Osteocyte (in vitro differentiated cells): Measurements from ENCODE around the gene FCRL6. TPM values are rescaled to one million over a fixed set of nuclear protein-coding genes. Genes with fewer than 3 reads are reported as not detected.

Source experiments
- DNase-seq: peaks from one replicate; pipeline ENCODE4 v3.0.0; 2021; ENCODE audit warnings: mixed read lengths; ENCODE audit not compliant: unreplicated experiment; ENCODE audit errors: extremely low spot score
- H3K27ac Mint-ChIP-seq: one replicate; pipeline ENCODE4 v1.8.0; 2021; ENCODE audit warnings: mild to moderate bottlenecking, mixed read lengths; ENCODE audit not compliant: unreplicated experiment
- H3K27me3 Mint-ChIP-seq: one replicate; pipeline ENCODE4 v1.8.0; 2021; ENCODE audit warnings: mixed read lengths; ENCODE audit not compliant: unreplicated experiment
- H3K36me3 Mint-ChIP-seq: one replicate; pipeline ENCODE4 v1.8.0; 2021; ENCODE audit warnings: mixed read lengths; ENCODE audit not compliant: unreplicated experiment
- H3K4me1 Mint-ChIP-seq: one replicate; pipeline ENCODE4 v1.8.0; 2021; ENCODE audit warnings: mixed read lengths; ENCODE audit not compliant: unreplicated experiment
- H3K4me3 Mint-ChIP-seq: one replicate; pipeline ENCODE4 v1.8.0; 2021; ENCODE audit warnings: mild to moderate bottlenecking, moderate library complexity, mixed read lengths; ENCODE audit not compliant: unreplicated experiment
- H3K9me3 Mint-ChIP-seq: one replicate; pipeline ENCODE4 v1.8.0; 2021; ENCODE audit warnings: mixed read lengths; ENCODE audit not compliant: unreplicated experiment
- total RNA-seq: library from RNA; stranded (reverse); gene quantifications from 2 replicates; pipeline ENCODE4 v1.2.1, GENCODE V29; 2021
- TF ChIP-seq, protein P1 (sequence below): fragments of 200-600 bp; sonication (generic); IDR thresholded peaks from 2 replicates; pipeline ENCODE4 v1.5.0; 2021; ENCODE audit warnings: antibody characterized with exemption, mild to moderate bottlenecking, moderate library complexity

The FCRL6 gene
- total RNA-seq, 1 donor from 2014 or later = not detected

DNA sequence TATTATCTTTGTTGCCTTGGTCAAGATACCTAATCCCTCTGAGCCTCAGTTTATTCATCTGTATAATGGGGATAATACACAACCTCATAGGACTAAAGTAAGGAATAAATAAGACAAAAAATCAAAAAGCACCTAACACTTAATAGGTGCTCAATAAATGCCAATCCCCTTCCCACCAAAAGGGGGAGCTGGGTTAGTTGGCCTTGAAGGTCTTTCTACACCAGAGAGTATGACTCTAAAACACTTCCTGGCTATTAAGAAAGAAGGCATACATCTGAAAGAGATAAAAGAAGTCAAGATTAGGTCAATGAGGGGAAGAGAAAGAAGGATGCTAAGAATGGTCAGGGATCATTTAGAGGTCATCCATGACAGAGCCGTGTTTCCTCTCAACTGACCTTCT is 49.2 kb downstream of the FCRL6 start:
- H3K27me3 Mint-ChIP-seq = no peaks in the 10 kb centered on the region

DNA sequence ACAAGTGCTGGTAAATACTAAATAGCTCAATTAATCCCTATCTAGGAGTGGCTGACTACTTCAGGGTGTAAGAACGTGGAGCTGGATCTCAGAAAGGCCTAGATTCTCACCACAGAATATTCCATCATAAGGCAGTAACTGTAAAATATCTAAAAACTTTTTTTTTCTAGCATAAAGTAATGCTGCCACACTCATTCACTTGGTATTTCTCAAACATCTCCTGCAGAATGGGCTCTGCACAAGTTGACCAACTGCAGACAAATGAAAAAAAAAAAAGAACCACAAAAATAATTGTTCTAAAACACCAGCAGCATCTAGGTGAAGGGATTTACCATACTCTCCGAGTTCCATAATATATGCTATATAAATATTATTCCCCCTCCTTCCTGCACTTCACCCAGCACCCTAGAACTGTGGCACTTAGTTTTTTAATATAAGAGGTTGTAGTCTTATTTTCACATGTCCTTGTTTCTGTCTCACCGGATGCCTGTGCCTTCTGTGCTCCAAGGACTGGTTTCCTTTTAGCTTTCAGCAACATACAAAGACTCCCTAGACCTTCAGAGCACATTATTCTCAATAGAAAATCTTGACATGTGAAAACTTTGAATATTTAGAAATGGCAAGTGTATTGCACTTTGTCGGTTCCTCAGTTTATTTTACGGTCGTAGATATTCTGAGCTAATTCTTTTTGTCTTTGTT is 51.4 kb downstream of the FCRL6 start:
- TF ChIP-seq, protein P1, sequence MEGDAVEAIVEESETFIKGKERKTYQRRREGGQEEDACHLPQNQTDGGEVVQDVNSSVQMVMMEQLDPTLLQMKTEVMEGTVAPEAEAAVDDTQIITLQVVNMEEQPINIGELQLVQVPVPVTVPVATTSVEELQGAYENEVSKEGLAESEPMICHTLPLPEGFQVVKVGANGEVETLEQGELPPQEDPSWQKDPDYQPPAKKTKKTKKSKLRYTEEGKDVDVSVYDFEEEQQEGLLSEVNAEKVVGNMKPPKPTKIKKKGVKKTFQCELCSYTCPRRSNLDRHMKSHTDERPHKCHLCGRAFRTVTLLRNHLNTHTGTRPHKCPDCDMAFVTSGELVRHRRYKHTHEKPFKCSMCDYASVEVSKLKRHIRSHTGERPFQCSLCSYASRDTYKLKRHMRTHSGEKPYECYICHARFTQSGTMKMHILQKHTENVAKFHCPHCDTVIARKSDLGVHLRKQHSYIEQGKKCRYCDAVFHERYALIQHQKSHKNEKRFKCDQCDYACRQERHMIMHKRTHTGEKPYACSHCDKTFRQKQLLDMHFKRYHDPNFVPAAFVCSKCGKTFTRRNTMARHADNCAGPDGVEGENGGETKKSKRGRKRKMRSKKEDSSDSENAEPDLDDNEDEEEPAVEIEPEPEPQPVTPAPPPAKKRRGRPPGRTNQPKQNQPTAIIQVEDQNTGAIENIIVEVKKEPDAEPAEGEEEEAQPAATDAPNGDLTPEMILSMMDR = no peak
- Mint-ChIP-seq H3K9me3 (no peaks in the 10 kb centered on the region), H3K4me1 (peaks cover 23% of the 10 kb centered on the region), H3K27me3 (no peaks in the 10 kb centered on the region), H3K36me3 (no peaks in the 10 kb centered on the region), H3K4me3 (peak overlapping the region; percentile 86), H3K27ac (peak overlapping the region; percentile 86)
- no peak for DNase-seq

More for the DNA sequence above, 49.2 kb downstream of the FCRL6 start:
- Mint-ChIP-seq H3K4me1 (peaks cover 23% of the 10 kb centered on the region), H3K27ac (no peak overlapping the region), H3K4me3 (no peak overlapping the region), H3K36me3 (no peaks in the 10 kb centered on the region), H3K9me3 (no peaks in the 10 kb centered on the region)
- DNase-seq = no peak
- TF ChIP-seq, protein P1 = no peak

DNA sequence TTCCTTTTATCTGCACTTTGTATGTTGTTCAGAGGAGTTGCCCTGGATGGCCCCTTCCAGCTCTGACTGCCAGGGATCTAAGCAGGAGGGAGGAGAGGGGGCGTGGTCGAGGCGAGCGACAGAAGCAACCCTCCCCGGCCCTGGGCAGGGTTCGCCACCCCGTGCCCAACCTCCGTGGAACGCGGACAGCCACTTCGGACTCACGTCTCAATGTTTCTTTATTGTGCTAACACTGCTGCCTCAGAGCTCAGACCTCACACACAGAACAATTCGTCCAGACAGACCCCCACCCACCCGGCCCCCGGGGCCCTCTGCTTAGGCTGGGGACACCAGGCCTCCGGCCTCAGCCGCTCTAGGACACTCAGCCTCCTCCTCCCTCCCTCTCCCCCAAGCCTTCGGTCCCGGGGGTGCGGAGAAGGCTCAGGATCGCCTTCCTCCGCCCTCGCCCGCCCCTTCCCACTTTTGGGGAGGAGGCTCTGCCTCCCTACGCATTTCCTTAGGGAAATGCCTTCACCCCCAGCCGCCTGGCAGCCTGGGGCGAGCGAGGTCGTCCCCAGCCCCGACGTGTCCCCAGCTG is 52.0 kb downstream of the FCRL6 start:
- Mint-ChIP-seq H3K4me3 (peak overlapping the region; percentile 86), H3K27ac (peak overlapping the region; percentile 86), H3K9me3 (no peaks in the 10 kb centered on the region), H3K36me3 (no peaks in the 10 kb centered on the region), H3K4me1 (peaks cover 20% of the 10 kb centered on the region), H3K27me3 (no peaks in the 10 kb centered on the region)
- DNase-seq = no peak
- TF ChIP-seq, protein P1 = no peak

DNA sequence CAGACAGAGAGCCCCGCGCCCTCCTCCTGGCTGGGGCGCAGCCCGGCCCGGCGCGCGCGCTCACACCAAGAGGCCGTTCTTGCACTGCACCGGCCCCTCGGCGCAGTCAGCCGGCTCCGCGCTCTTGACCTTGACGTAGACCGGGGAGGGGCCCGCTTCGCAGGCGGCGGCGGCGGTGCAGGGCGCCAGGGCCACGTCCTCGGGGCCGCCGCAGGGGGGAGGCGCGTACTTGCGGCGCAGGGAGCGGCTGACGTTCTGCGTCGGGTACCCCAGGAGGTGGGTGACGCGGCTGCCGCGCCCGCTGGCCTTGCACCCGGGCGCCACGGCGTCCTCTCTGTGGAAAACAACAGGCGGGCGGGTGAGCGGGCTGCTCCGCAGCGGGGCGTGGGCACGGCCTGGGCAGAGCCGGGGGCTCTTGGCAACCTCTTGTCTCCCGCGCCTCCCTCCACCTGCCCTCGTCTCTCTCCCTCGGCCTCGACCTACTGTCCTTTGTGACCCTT is 52.6 kb downstream of the FCRL6 start:
- Mint-ChIP-seq H3K36me3 (no peaks in the 10 kb centered on the region), H3K27ac (peak overlapping the region; percentile 44), H3K9me3 (no peaks in the 10 kb centered on the region), H3K4me1 (peaks cover 20% of the 10 kb centered on the region), H3K27me3 (no peaks in the 10 kb centered on the region), H3K4me3 (peak overlapping the region; percentile 86)
- TF ChIP-seq, protein P1 = no peak
- DNase-seq = no peak

DNA sequence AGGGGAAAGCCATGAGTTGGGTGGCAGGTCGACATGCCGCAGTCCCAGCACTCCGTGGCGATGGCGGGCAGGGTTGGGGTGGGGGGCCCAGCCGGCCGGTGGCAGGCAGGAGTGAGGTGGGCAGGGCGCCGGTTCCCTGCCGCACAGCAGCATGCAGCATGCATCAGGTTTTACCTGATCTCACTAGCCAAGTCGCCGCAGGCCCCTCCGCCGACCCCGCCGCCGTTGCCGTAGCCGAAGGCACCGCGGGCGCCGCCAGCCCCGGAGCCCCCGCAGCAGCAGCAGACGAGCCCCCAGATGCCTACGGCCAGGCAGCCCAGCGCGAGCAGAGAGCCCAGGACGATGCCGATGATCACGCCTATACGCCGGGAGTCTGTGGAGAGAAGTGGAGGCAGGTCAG is 53.5 kb downstream of the FCRL6 start:
- Mint-ChIP-seq H3K27ac (no peak overlapping the region), H3K9me3 (no peaks in the 10 kb centered on the region), H3K27me3 (no peaks in the 10 kb centered on the region), H3K36me3 (no peaks in the 10 kb centered on the region), H3K4me3 (no peak overlapping the region), H3K4me1 (peaks cover 16% of the 10 kb centered on the region)
- TF ChIP-seq, protein P1 = no peak
- no peak for DNase-seq
